Loucy (cell line): ENCODE data around the gene USB1.

Source experiments
- H2AFZ ChIP-seq: fragments of 200-600 bp; sonication (generic); 2 replicates; pipeline ENCODE4 v1.6.0; 2016; ENCODE audit warnings: antibody characterized with exemption, mild to moderate bottlenecking, low read length, moderate library complexity
- H3F3A ChIP-seq: fragments of 200-600 bp; 2 replicates; pipeline ENCODE4 v1.6.0; 2016; ENCODE audit warnings: antibody characterized with exemption, low read depth, mild to moderate bottlenecking
- H3K27me3 ChIP-seq: fragments of 200-600 bp; sonication (generic); 2 replicates; pipeline ENCODE4 v1.6.1; 2014; ENCODE audit warnings: low read length, mild to moderate bottlenecking; ENCODE audit not compliant: insufficient read depth, poor library complexity, severe bottlenecking
- H3K36me3 ChIP-seq: fragments of 200-600 bp; sonication (generic); 2 replicates; pipeline ENCODE4 v1.6.1; 2016; ENCODE audit warnings: low read length; ENCODE audit not compliant: insufficient read depth
- H3K4me1 ChIP-seq: fragments of 200-600 bp; sonication (generic); 2 replicates; pipeline ENCODE4 v1.5.1; 2014; ENCODE audit warnings: low read length, mild to moderate bottlenecking; ENCODE audit not compliant: insufficient read depth, poor library complexity, severe bottlenecking
- H3K4me2 ChIP-seq: fragments of 200-600 bp; sonication (generic); 2 replicates; pipeline ENCODE4 v1.6.0; 2014; ENCODE audit warnings: antibody characterized with exemption, low read length, low read depth, mild to moderate bottlenecking; ENCODE audit not compliant: poor library complexity, severe bottlenecking
- H3K4me3 ChIP-seq: fragments of 200-600 bp; sonication (generic); 2 replicates; pipeline ENCODE4 v1.5.1; 2014; ENCODE audit warnings: low read length, mild to moderate bottlenecking, mixed read lengths; ENCODE audit not compliant: poor library complexity, severe bottlenecking
- H3K79me2 ChIP-seq: fragments of 200-600 bp; sonication (generic); 2 replicates; pipeline ENCODE4 v1.6.1; 2014; ENCODE audit warnings: low read length; ENCODE audit not compliant: insufficient read depth
- H3K9ac ChIP-seq: fragments of 200-600 bp; sonication (generic); 2 replicates; pipeline ENCODE4 v1.6.0; 2014; ENCODE audit warnings: mild to moderate bottlenecking, low read depth, low read length, moderate library complexity; ENCODE audit not compliant: poor library complexity, severe bottlenecking
- H3K9me2 ChIP-seq: fragments of 200-600 bp; sonication (generic); replicated peaks from 2 replicates; pipeline ENCODE4 v1.6.1; 2016; ENCODE audit warnings: low read depth, low read length, mixed read lengths
- H3K9me3 ChIP-seq: fragments of 200-600 bp; sonication (generic); 2 replicates; pipeline ENCODE4 v1.6.1; 2014; ENCODE audit warnings: mild to moderate bottlenecking, antibody characterized with exemption, low read length, low read depth; ENCODE audit not compliant: insufficient read depth
- H4K20me1 ChIP-seq: fragments of 200-600 bp; sonication (generic); 2 replicates; pipeline ENCODE4 v1.6.0; 2014; ENCODE audit warnings: antibody characterized with exemption, low read length, mild to moderate bottlenecking; ENCODE audit not compliant: insufficient read depth, poor library complexity, severe bottlenecking
- CTCF ChIP-seq: fragments of 200-600 bp; sonication (generic); conservative IDR thresholded peaks from 2 replicates; pipeline ENCODE4 v1.5.1; 2014; ENCODE audit warnings: mild to moderate bottlenecking, antibody characterized with exemption, low read length
- EZH2phosphoT487 ChIP-seq: fragments of 200-600 bp; IDR thresholded peaks from 2 replicates; pipeline ENCODE4 v1.6.1; 2018; ENCODE audit warnings: antibody characterized with exemption, mild to moderate bottlenecking, moderate library complexity, borderline replicate concordance

Gene USB1

GRCh38 chr16:57967916-57968315 lies 33.3 kb upstream of the USB1 start:
- no peaks in the 10 kb centered on the region for H3F3A ChIP-seq
- H3K9me2 ChIP-seq = no peaks in the 10 kb centered on the region
- no peaks in the 10 kb centered on the region for H4K20me1 ChIP-seq
- H2AFZ ChIP-seq = no peak overlapping the region
- H3K79me2 ChIP-seq = no peaks in the 10 kb centered on the region
- no peak overlapping the region for H3K4me2 ChIP-seq
- TF ChIP-seq CTCF (no peak), EZH2phosphoT487 (no peak)
- no peaks in the 10 kb centered on the region for H3K9me3 ChIP-seq
- no peak overlapping the region for H3K9ac ChIP-seq
- H3K27me3 ChIP-seq = no peaks in the 10 kb centered on the region
- no peaks in the 10 kb centered on the region for H3K36me3 ChIP-seq
- no peak overlapping the region for H3K4me3 ChIP-seq
- peaks cover 20% of the 10 kb centered on the region for H3K4me1 ChIP-seq

GRCh38 chr16:57969451-57970123 lies 31.6 kb upstream of the USB1 start:
- Histone ChIP-seq H3K9me2 (no peaks in the 10 kb centered on the region), H3K4me2 (no peak overlapping the region), H3K4me3 (no peak overlapping the region), H4K20me1 (no peaks in the 10 kb centered on the region), H3K9ac (no peak overlapping the region), H3K36me3 (no peaks in the 10 kb centered on the region), H3K9me3 (no peaks in the 10 kb centered on the region), H3K79me2 (no peaks in the 10 kb centered on the region), H2AFZ (no peak overlapping the region), H3F3A (no peaks in the 10 kb centered on the region), H3K4me1 (peaks cover 20% of the 10 kb centered on the region), H3K27me3 (no peaks in the 10 kb centered on the region)
- TF ChIP-seq CTCF (no peak), EZH2phosphoT487 (no peak)

DNA sequence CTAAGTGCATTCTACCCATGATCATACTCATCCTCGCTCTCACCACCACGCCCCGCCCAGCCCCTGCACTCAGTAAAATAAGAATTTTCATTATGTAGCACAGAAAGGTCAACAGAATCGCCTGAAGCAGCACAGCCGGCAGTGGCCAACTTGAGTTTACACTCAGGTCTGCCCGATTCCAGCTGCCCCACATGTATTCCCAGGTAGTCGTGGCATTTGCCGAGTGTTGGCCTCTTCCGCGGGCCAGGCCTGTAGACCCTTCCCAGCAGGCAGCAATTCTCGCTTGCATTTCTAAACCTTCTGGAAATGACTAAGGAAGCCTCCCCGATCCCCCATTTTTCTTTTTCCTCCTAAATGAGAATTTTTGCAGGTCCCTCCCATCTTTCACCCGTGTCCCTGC lies 30.9 kb upstream of the USB1 start:
- H3K9me2 ChIP-seq = no peaks in the 10 kb centered on the region
- H3K4me2 ChIP-seq = no peak overlapping the region
- H2AFZ ChIP-seq = no peak overlapping the region
- H3K9me3 ChIP-seq = no peaks in the 10 kb centered on the region
- no peaks in the 10 kb centered on the region for H3F3A ChIP-seq
- no peaks in the 10 kb centered on the region for H3K27me3 ChIP-seq
- peaks cover 20% of the 10 kb centered on the region for H3K4me1 ChIP-seq
- no peak for TF ChIP-seq EZH2phosphoT487
- TF ChIP-seq CTCF = no peak
- H4K20me1 ChIP-seq = no peaks in the 10 kb centered on the region
- H3K79me2 ChIP-seq = no peaks in the 10 kb centered on the region
- H3K4me3 ChIP-seq = no peak overlapping the region
- H3K36me3 ChIP-seq = no peaks in the 10 kb centered on the region
- H3K9ac ChIP-seq = no peak overlapping the region
